HepG2 (cell line): ENCODE measurements around the gene M1AP. TPM values are rescaled to one million over a fixed set of nuclear protein-coding genes. Genes with fewer than 3 reads are reported as not detected.

Experiments
- ATAD3A ChIP-seq: sonication (generic); formaldehyde crosslinking; IDR thresholded peaks from 2 replicates; pipeline ENCODE4 v1.4.0; 2020; ENCODE audit warnings: missing genetic modification reagents
- CENPT ChIP-seq: sonication (generic); formaldehyde crosslinking; IDR thresholded peaks from 2 replicates; pipeline ENCODE4 v1.8.0; 2022; ENCODE audit warnings: low read depth, mild to moderate bottlenecking, moderate library complexity, missing genetic modification reagents
- FOSL1 ChIP-seq: sonication (generic); formaldehyde crosslinking; IDR thresholded peaks from 2 replicates; pipeline ENCODE4 v1.9.0; 2021; ENCODE audit warnings: missing genetic modification reagents, borderline replicate concordance
- HNF4G ChIP-seq, 2 experiments: sonication (generic) in 1 of 2; formaldehyde crosslinking in 1 of 2; IDR thresholded peaks; 2 replicates each; pipeline versions ENCODE4 v1.4.0 to v1.6.1; 2011 to 2020; ENCODE audit warnings: borderline replicate concordance in 2 of 2, low read depth in 2 of 2, mild to moderate bottlenecking in 2 of 2, low read length in 1 of 2, missing genetic modification reagents in 1 of 2, moderate library complexity in 1 of 2
- KDM5A ChIP-seq: fragments of 200-600 bp; sonication (generic); IDR thresholded peaks from 2 replicates; pipeline ENCODE4 v1.7.0; 2018; ENCODE audit warnings: antibody characterized with exemption, mild to moderate bottlenecking, low read length, borderline replicate concordance
- KIAA2018 ChIP-seq: sonication (generic); formaldehyde crosslinking; IDR thresholded peaks from 2 replicates; pipeline ENCODE4 v1.5.0; 2020; ENCODE audit warnings: mild to moderate bottlenecking, missing genetic modification reagents, borderline replicate concordance
- MIER3 ChIP-seq: IDR thresholded peaks from 2 replicates; pipeline ENCODE4 v1.6.1; 2016; ENCODE audit warnings: missing compliant biosample characterization, borderline replicate concordance
- NR2C2 ChIP-seq: sonication (generic); formaldehyde crosslinking; IDR thresholded peaks from 2 replicates; pipeline ENCODE4 v1.4.0; 2020; ENCODE audit warnings: missing genetic modification reagents, mild to moderate bottlenecking, moderate library complexity, borderline replicate concordance
- SMYD3 ChIP-seq: sonication (generic); formaldehyde crosslinking; IDR thresholded peaks from 2 replicates; pipeline ENCODE4 v1.8.1; 2023; ENCODE audit warnings: mild to moderate bottlenecking, missing genetic modification reagents
- SRY ChIP-seq: sonication (generic); formaldehyde crosslinking; IDR thresholded peaks from 2 replicates; pipeline ENCODE4 v1.8.0; 2022; ENCODE audit warnings: mild to moderate bottlenecking, missing genetic modification reagents
- ZBTB1 ChIP-seq: sonication (generic); formaldehyde crosslinking; IDR thresholded peaks from 2 replicates; pipeline ENCODE4 v1.4.0; 2020; ENCODE audit warnings: missing genetic modification reagents, borderline replicate concordance
- ZFP37 ChIP-seq: sonication (generic); formaldehyde crosslinking; IDR thresholded peaks from 2 replicates; pipeline ENCODE4 v1.4.0; 2020; ENCODE audit warnings: missing genetic modification reagents, borderline replicate concordance
- ZNF260 ChIP-seq: sonication (generic); formaldehyde crosslinking; IDR thresholded peaks from 2 replicates; pipeline ENCODE4 v1.4.0; 2020; ENCODE audit warnings: missing genetic modification reagents, low read depth, mild to moderate bottlenecking, borderline replicate concordance
- ZNF317 ChIP-seq: sonication (generic); formaldehyde crosslinking; IDR thresholded peaks from 2 replicates; pipeline ENCODE4 v1.5.0; 2020; ENCODE audit warnings: mild to moderate bottlenecking, missing genetic modification reagents
- ZNF629 ChIP-seq: sonication (generic); formaldehyde crosslinking; conservative IDR thresholded peaks from 2 replicates; pipeline ENCODE4 v1.5.0; 2020; ENCODE audit warnings: missing genetic modification reagents
- ZNF781 ChIP-seq: sonication (generic); formaldehyde crosslinking; IDR thresholded peaks from 2 replicates; pipeline ENCODE4 v1.5.1; 2020; ENCODE audit warnings: borderline replicate concordance, mild to moderate bottlenecking, missing genetic modification reagents; ENCODE audit errors: not compliant biosample characterization
- ZNF841 ChIP-seq: sonication (generic); formaldehyde crosslinking; IDR thresholded peaks from 2 replicates; pipeline ENCODE4 v1.8.1; 2023; ENCODE audit warnings: missing genetic modification reagents, borderline replicate concordance
- ZSCAN25 ChIP-seq: sonication (generic); formaldehyde crosslinking; IDR thresholded peaks from 2 replicates; pipeline ENCODE4 v1.8.0; 2022; ENCODE audit warnings: mild to moderate bottlenecking, missing genetic modification reagents
- polyA plus RNA-seq, 8 experiments: library from polyadenylated mRNA; depleted of rRNA in 3 of 8; stranded (reverse) in 7 of 8; unstranded in 1 of 8; fragments of >200 nt; fragmentation: Illumina TruSeq in 4 of 8; extraction: Trizol in 4 of 8; gene quantifications; 2 replicates each; pipeline versions ENCODE4 v1.2.1 to v1.2.3, GENCODE V29; 2011 to 2016; ENCODE audit warnings: low read depth in 4 of 8, missing spikeins in 1 of 8, mixed read lengths in 1 of 8; ENCODE audit not compliant: insufficient read depth in 1 of 8
- total RNA-seq, 5 experiments: library from RNA; depleted of rRNA; stranded (reverse); fragments of >200 nt; fragmentation: Illumina TruSeq; extraction: Trizol; gene quantifications; 2 replicates each; pipeline ENCODE4 v1.2.3, GENCODE V29; 2016; ENCODE audit warnings: low read depth in 1 of 5

The M1AP gene
- total and polyA plus RNA-seq, 2 of the 13 experiments (the other 11 are each of a cell fraction or from before 2014, with no cell fraction given), result not detected

GRCh38 chr2:74525717-74526648 is 122.1 kb downstream of the M1AP start, which contains the start of gene DQX1 (continued):
- peak; percentile 95 for TF ChIP-seq NR2C2
- TF ChIP-seq HNF4G (IDR thresholded peaks at IDR 0.05; ENCODE audit: borderline replicate concordance, low read depth, low read length), result peak; percentile 96
- TF ChIP-seq HNF4G (CRISPR knock-in tag; IDR thresholded peaks at IDR 0.05; ENCODE audit: borderline replicate concordance, low read depth), result peak; percentile 80; the same call in 1 of the 2 replicates
- no peak for TF ChIP-seq SRY (CRISPR knock-in tag)
- no peak; the same call in 1 of the 2 replicates for TF ChIP-seq KDM5A
- no peak for TF ChIP-seq CENPT (CRISPR knock-in tag)
- peak; percentile 65 for TF ChIP-seq ZSCAN25 (CRISPR knock-in tag)
- TF ChIP-seq ZFP37 (CRISPR knock-in tag), result 0 out of 2 replicates have a peak, but pooled peaks have one; percentile 70
- peak; percentile 65 for TF ChIP-seq ZNF781 (CRISPR knock-in tag)
- TF ChIP-seq SMYD3, result no peak
- no peak for TF ChIP-seq KIAA2018 (CRISPR knock-in tag)
- peak; percentile 100 for TF ChIP-seq ZNF317 (CRISPR knock-in tag)
- TF ChIP-seq FOSL1, result no peak
- TF ChIP-seq ZBTB1, result no peak
- TF ChIP-seq ZNF841, result no peak
- TF ChIP-seq ATAD3A (CRISPR knock-in tag), result no peak
- peak; percentile 83; the same call in 1 of the 2 replicates for TF ChIP-seq MIER3 (CRISPR knock-in tag)
- no peak for TF ChIP-seq ZNF260 (CRISPR knock-in tag)
- TF ChIP-seq ZNF629 (CRISPR knock-in tag), result no peak; the same call in 1 of the 2 replicates
